HG03095 (cell line): ENCODE results near the gene CCDC112.

Experiments used
- ATAC-seq: cut with Tn5 transposase; IDR thresholded peaks from one replicate; pipeline ENCODE4 v1.9.1; 2021; ENCODE audit warnings: moderate library complexity; ENCODE audit not compliant: unreplicated experiment

Gene CCDC112

DNA sequence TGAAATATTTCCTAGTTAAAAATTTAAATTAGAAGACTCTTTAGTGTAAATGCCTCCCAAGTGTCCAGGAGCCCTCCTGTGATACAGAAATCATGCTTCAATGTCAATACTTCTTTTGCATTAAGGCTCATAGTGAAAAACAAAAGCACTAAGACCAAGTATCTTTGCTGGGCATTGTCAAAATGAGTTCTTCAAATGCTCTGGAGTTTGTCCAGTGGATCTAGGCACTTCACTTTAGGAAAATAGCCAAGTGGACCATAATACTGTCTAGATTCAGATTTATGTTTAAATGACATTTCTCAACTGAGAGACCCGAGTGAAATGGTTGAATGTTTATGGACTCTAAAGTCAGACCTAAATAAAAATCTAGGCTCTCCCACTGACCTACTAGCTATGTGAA is 21.3 kb upstream of the CCDC112 start:
- no peak for ATAC-seq

DNA sequence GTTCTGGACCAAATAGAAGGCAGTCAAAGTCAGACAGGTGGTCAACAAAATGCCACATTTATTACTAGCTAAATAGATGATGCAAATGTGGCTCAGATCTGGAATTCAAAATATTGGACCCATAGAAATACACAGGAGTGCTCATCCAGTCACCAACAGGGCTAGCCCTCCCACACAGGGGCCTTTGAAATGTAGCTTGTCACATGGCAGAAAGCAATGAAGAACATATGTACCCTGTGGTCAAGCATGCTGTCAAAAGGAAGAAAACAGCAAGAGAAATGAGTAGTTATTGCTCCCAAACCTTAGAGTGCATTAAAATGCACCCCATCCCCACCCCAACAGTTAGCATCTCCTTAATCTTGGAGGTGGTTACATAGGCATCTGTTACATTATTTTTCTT is 20.9 kb upstream of the CCDC112 start:
- ATAC-seq = no peak

DNA sequence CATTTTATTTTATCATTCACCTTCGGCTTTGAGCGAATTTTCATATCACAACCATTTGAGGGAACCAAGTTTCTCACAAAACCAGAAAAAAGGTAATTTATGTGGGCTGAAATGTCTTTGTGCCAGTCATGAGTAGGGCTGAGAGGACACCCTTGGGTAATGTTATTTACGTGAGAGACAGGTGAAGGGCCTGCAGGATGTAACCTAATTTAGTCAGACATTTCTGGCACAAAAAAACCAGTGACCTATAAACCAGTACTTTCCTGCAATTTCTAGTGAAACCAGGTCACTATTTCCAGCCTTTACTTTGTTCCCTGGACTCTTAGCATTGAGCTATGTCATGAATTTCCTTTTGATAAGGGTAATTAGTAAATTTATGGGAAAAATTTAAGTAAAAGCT is 17.2 kb upstream of the CCDC112 start:
- no peak for ATAC-seq

DNA sequence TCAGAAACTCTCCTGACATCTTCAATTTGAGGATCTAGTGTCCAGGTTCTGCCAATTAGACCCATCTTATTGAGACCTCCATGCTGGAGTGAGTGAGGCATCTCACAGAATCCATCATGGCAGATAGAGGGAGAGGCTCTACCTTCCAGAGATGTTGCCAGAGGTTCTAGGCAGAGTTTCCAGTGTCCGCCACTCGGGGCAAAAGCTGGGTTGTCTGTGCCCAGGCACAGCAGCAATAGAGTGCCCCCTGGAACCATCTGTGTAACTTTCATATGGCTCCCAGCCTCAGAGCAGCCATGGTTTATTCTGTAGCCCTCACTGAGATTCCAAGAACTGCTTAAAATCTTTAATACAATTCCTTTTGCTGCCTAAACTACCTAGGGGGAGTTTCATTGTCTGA is 16.6 kb upstream of the CCDC112 start:
- ATAC-seq = no peak

DNA sequence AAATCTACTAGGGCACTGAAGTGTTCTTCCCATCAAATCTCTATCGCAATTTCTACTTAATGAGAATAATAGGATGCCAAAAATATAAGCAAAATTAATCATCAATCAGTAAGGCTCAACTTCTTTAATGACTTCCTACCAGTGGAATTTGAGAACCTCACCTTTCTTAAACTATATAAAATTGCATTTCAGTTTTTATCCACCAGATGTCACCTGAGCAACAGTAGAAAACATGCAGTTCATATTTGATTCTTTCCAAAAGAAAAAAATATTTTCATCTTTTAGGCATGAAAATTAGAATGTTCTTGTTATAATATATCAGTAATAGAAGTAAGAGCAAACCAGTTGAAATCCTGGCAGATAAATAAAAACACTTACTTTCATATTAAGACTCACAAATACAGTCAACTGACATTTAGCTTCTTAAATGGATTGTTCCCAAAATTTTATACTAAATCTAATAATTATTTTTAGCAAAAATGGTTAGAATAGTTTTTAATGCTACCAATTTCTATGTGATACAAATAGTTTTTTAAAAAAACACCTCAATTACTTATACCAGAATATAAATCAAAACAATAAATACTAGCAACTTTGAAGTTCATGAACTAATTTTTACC is 13.4 kb upstream of the CCDC112 start:
- peak; percentile 54 for ATAC-seq

DNA sequence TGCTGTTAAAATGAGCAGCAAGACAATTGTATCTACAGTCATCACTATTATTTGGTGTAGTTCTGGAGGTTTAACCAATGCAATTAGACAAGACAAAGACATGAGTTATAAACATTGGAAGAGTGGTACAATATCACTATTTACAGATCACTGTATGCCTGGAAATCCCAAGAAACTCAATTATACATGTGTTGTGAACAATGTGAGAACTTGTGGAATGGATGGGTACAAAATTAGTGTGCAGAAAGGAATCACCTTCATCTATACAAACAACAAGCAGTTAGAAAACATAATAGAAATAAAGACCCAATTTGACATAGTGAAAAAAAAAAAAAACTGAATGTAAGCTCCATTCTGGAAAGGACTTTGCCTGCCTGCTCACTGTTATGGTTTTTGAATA is 12.4 kb upstream of the CCDC112 start:
- no peak for ATAC-seq

DNA sequence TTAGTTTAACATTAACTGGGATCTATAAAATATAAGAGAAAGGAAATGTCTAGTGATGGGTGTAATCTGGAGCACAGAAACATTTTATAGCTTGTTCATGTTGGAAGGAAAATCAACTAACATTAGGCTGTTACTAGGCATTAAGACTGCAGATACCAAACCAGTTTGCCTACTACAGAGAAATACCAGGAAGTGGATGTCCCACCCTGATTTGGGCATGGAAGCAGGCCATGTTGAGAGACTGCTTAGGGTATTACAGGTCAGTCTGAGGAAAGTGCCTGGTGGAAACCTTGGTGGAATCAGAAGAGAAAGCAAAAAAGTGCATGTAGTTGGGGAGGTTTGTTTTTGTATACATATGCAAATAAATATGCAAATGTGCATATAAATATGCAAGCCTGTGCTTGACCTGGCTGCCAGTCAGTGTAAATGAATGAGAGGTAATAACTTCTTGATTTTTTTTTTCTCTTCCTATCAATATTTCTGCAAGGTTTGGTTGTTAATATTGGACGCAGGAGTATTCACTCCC is 9.6 kb upstream of the CCDC112 start:
- ATAC-seq = no peak

DNA sequence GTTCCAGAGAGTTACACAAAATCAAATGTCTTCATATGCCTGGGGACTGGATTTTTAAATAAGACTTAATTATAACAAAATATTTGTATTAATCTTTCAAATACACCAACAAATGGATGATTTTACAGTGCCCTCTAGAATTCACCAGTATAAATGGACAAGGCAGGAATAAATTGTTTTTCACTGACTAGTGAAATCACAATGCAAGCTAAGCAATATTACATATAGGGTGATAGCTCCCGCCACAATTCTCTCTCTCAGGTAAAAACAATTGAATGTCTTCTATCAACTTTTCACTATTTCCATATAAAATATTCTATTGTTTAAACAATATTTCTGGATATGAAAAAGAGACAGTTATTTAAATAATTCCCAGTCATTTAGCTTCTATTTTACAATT is 8.0 kb upstream of the CCDC112 start:
- ATAC-seq = no peak

DNA sequence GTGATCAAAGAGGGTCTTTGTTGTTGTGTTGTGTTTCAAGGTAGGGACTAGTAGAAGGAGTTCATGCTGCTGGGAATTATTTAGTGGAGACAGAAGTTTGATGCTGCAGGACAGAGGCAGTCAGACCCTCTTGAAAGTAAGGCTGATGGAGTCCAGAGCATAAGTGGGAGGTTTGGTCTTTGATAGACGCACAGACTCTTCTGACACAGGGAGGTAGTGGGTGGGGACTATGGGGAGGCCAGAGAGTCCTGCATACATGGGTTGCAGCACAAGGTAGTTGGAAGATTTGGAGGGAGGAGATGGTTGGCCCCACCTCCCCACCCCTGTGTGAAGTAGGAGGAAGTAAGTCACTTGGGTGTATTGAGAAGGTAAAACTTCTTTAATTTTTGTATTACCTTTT is 2.4 kb upstream of the CCDC112 start:
- ATAC-seq = no peak

DNA sequence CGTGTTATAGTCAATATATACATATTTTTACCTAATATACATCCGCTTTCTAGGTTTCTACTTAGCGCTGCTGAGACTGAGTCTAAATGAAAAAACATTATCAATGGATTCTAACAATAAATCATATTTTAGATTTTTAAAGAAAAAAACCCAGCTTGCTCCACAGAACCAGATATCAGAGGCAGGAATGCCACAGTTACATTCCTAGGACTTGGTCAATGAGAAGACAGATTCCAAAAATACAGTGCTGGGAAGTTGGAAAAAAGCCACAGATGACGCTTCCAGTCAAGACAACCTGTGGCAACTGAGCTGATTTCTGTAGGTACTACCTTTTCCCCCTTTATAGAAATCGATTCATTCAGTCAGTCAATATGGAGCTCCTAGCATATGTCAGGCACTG is 577 bp upstream of the CCDC112 start:
- no peak for ATAC-seq

DNA sequence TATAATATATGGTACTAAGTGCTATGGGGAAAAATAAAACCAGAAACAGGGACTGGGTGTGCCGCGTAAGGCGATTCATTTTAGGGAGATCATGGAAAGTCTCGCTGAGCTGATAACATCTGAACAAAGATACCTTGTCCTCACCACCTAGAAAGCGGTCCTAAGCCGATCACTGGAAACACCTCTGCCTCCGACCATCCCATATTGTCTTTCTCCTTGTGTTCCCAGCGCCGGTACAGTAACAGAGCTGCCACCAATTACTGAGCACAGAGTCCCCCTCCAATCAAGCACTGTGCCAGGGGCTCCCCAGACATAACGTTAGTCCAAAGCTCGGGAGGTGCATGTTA is 704 bp downstream of the CCDC112 start:
- no peak for ATAC-seq

DNA sequence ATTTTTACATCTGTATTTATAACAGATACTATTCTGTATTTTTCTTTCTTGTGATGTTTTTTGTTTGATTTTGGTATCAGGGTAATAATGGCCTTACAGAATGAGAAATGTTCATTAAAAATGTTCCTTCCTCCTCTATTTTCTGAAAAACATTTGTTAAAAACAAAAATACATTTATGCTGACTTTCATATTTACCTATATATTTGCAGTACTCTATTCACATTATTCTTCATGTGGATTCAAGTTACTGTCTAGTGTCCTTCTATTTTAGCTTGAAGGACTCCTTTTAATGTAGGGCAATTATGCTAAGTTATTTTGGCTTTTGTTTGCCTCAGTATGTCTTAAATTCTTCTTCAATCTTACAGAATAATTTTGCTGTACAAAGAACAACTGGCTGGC is 5.1 kb downstream of the CCDC112 start:
- no peak for ATAC-seq

DNA sequence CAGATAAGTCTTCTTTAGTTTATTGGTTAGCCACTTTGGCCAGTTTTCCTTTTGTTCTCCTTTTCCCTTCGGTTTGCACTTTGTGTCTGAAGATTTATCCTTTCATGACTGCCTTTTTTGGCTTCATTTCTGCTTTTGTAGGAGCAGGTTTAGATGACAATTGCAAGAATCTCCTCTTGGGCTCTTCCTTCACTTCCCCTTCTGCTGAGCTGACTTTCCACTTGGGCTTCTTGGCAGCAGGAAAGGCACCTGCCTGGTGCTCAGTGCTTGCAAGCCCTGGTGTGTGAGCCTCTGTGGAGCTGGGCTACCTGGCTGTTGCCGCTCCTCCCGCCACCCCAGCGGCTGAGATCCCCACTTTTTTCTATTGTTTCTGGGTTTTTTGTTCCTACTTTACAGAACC is 7.3 kb downstream of the CCDC112 start:
- no peak for ATAC-seq

DNA sequence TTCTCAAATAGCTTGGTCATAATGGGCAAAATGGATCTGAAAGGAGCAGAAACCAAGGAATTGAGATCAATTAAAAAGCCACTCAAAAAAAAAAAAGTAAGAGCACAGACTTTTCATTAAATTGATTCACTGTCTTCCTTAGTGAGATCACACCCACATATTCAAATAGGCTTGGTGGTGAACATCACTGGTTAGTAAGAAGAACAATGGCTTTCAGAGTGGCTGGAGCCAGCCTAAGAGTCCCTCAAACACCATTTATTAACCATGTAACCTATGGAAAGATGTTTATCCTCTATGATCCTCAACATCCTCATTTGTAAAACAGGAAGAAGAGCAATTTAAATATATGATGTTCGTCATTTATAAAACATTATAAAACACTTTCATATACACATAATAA is 12.4 kb downstream of the CCDC112 start:
- ATAC-seq = no peak

DNA sequence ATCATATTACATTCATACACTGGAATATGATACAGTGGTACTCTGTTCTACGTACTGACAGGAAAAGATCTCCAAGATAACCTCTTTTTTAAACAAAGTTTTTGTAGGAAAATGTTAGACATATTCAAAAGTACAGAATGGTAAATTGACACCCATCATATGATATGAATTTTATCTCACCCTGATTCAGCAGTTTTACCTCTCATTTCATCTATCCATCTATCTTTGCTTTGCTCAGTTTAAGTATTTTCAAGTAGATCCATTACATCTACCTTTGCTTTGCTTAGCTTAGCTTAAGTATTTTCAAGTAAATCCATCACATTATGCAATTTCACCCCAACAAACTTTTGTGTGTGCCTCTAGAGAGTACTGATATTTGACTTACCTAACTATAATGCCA is 14.3 kb downstream of the CCDC112 start:
- no peak for ATAC-seq

DNA sequence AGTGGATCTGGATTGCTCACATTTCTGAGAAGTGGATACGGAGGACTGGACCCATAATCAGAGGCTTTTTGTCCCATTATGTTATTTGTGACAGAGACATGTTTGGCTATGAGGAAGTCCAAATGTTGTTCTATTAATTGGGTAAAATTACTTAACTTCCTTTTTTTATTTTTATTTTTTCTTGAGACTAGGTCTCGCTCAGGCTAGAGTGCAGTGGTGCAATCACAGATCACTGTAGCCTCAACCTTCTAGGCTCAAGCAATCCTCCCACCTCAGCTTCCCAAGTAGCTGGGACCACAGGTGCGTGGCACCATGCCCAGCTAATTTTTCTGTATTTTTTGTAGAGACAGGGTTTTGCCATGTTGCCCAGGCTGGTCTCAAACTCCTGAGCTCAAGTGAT is 21.9 kb downstream of the CCDC112 start:
- no peak for ATAC-seq

DNA sequence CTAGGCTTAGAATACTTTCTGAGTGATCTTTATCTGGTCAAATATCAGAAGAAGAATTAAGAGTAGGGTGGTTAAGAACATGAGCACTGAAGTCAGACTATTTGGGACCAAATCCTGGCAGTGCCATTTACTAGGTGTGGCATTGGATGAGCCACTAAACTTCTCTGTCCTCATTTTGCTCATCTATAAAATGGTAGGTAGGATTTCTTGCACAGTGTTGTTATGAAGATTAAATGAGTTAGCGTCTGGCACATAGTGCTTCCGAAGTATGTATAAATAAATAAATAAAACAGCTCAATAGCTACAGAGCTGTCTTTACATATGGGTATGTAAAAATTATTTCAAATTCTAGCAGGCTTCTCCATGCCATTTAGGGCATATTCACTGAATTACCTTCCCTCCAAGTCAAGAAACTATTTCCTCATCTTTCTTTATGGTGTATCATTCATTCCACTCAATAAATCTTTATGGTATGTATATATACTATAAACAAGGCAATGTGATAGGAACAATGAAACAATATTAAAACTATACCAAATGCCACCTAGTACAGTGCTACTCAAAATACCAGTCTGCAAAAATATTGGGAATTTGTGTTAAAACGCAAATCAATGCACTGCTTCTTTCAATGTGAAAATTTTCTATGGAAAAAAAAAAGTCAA is 24.0 kb downstream of the CCDC112 start:
- no peak for ATAC-seq

DNA sequence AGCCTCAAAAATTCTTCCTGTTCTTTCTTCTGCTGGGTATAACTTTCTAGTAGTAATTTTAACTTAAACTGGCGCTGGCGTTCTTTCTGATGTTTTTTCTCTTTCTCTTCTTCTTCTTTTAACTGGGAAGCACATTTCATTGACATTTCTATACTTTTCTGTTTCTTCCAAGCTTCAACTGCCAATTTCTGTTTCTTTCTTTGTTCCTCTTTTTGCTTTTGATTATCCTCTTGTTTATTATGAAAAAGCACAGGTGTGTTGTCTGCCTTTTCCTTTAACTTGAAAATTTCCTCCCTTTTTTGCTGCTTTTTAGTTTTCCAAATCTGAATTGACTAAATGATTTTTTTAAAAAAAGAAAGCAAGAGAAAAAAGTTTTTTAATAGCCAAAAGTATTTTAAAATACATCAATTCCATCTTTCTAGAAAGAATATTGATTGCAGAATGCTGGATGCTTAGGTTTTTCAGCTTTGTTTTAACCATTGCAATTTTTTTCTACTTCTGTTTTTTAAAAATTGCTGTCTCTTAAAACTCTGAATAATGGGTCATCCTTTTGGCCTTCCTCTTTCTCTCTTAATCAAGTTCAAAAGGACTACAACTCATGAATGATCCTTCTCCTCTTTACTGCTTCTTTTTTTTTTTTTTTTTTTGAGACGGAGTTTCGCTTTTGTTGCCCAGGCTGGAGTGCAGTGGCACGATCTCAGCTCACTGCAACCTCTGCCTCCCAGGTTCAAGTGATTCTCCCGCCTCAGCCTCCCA is 25.0 kb downstream of the CCDC112 start:
- no peak for ATAC-seq

DNA sequence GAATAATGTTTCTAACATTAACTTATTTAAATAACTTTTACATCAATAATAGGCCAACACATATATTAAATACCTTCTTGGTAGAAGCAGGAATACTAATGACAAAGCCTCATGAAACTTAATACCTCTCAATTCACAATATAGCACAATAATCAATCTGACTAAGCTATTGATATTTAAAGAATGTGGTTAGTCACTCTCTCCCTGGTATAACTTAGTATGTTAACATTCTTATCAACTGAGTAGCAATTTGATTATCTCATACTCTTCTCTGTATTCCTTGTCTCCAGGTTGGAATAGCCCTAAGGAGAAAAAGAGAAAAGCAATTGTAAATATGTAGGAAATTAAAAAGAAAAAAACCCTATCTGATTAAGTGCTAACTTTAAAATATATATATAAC is 28.8 kb downstream of the CCDC112 start:
- ATAC-seq = no peak

DNA sequence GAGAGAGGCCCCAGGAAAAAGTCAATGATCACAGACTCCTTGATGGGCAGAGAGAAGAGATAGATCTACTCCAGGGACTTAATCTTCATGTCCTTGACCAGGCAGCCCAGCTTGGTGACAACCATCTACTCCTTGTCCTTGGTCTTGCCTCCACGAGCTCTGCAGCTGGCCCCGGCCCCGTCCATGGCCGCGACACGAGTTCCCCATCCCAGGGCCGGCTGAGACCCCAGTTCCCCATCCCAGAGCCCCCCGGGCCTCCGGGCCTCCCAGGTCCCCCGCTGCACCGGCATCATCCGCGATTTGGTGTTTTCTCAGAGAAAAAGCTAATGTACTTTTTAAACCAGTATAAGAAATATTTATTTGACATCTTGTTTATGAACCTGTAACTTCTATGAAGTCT is 31.2 kb downstream of the CCDC112 start:
- no peak for ATAC-seq

DNA sequence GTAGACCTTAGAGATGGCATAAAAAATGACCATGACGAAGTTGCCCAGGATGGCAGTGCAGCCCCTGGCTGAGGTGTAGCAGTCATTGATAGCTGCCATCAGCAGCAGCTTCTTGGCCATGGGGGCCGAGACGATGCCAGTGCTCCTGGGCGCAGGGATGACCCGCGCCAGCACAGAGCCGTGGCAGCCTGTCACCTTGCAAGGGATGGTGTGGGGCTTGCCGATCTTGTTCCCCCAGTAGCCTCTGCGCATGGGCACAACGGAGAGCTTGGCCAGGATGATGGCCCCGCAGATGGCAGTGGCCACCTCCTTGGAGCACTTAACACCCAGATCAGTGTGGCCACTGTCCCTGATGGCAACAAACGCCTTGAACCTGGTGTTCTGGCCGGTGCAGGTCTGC is 31.7 kb downstream of the CCDC112 start:
- no peak for ATAC-seq

DNA sequence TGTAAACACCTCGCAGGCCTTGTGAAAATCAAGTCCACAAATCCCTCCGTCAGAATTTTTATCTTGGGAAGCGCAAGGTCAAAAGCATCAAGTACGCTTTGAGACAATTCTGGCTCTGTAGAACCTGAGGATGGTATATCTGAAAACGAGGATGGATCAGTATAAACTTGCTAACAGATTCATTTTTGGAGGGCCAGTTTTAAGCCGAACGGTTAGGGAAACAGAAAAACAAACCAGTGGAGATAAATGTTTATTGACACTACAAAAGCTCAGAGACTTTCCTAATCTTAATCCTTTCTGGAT is 33.4 kb downstream of the CCDC112 start:
- ATAC-seq = no peak
